ENCODE results near the gene CRADD.

DNA sequence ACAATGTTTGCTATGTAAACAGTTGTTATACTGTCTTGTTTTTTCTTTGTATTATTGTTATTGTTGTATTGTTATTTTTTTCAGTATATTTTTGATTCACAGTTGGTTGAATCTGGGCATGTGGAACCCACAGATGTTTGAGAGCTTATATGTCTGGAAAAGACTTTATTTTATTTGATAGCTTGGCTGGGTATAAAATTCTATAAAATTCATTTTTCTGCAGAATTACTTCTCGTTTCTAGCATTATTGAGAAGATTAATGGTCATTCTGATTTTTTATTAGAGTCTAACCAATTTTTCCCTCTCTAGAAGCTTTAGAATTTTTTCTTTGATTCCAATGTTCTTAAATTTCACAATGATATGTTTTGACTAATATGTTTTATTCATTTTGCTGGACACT is 188.6 kb downstream of the CRADD start:
- TF ChIP-seq POLR2A (IDR thresholded peaks at IDR 0.05; ENCODE audit: low read depth, low read length) (no peak), POLR2AphosphoS5 (IDR thresholded peaks at IDR 0.05; ENCODE audit: low read depth, low read length) (no peak)

All from GM12892 (cell line).